Neuronal stem cell (in vitro differentiated cells): Measurements from ENCODE around the gene SH3BGR.

Experiments used
- DNase-seq: peaks from one replicate; pipeline ENCODE4 v3.0.0-alpha.2; 2013; ENCODE audit warnings: low spot score
- H2AFZ ChIP-seq: one replicate; pipeline ENCODE4 v1.6.1; 2013; ENCODE audit warnings: mild to moderate bottlenecking, low read length, inconsistent platforms
- H2AK5ac ChIP-seq: 2 replicates; pipeline ENCODE4 v1.6.1; 2013; ENCODE audit warnings: low read depth, mild to moderate bottlenecking, inconsistent platforms, low read length, moderate library complexity, mixed read lengths
- H2BK120ac ChIP-seq: 2 replicates; pipeline ENCODE4 v1.6.1; 2013; ENCODE audit warnings: low read depth, mild to moderate bottlenecking, inconsistent platforms, low read length, moderate library complexity, mixed read lengths
- H2BK12ac ChIP-seq: one replicate; pipeline ENCODE4 v1.6.1; 2013; ENCODE audit warnings: low read length, inconsistent platforms
- H2BK15ac ChIP-seq: 2 replicates; pipeline ENCODE4 v1.6.1; 2013; ENCODE audit warnings: mild to moderate bottlenecking, low read length, inconsistent platforms, mixed read lengths
- H2BK5ac ChIP-seq: one replicate; pipeline ENCODE4 v1.6.1; 2013; ENCODE audit warnings: inconsistent platforms, mild to moderate bottlenecking, low read length, moderate library complexity
- H3K14ac ChIP-seq: one replicate; pipeline ENCODE4 v1.6.1; 2013; ENCODE audit warnings: low read length, inconsistent platforms
- H3K18ac ChIP-seq: 2 replicates; pipeline ENCODE4 v1.6.1; 2013; ENCODE audit warnings: low read length, inconsistent platforms
- H3K23ac ChIP-seq: 2 replicates; pipeline ENCODE4 v1.6.1; 2013; ENCODE audit warnings: low read depth, mild to moderate bottlenecking, mixed read lengths, low read length, inconsistent platforms; ENCODE audit not compliant: poor library complexity
- H3K27ac ChIP-seq: replicated peaks from 3 replicates; pipeline ENCODE4 v1.5.1; 2013; ENCODE audit warnings: low read length, inconsistent platforms
- H3K27me3 ChIP-seq, 3 experiments: 2 replicates each; pipeline ENCODE4 v1.6.1; 2013; ENCODE audit warnings: low read length in 3 of 3, mild to moderate bottlenecking in 2 of 3, inconsistent platforms in 1 of 3, low read depth in 1 of 3, mixed read lengths in 1 of 3, moderate library complexity in 1 of 3; ENCODE audit not compliant: control insufficient read depth in 3 of 3, insufficient read depth in 3 of 3
- H3K36me3 ChIP-seq, 2 donors: replicated peaks in 1 of 2; 2 replicates each; pipeline ENCODE4 v1.6.1; 2013; ENCODE audit warnings: low read length in 2 of 2; ENCODE audit not compliant: control insufficient read depth in 2 of 2, insufficient read depth in 2 of 2
- H3K4ac ChIP-seq: 2 replicates; pipeline ENCODE4 v1.6.1; 2013; ENCODE audit warnings: inconsistent platforms, mild to moderate bottlenecking, low read length, moderate library complexity
- H3K4me1 ChIP-seq, 2 donors: 1 replicate in 1 of 2; 2 replicates in 1 of 2; pipeline ENCODE4 v1.6.1; 2013; ENCODE audit warnings: low read length in 2 of 2, low read depth in 1 of 2; ENCODE audit not compliant: control insufficient read depth in 2 of 2, insufficient read depth in 1 of 2
- H3K4me2 ChIP-seq: one replicate; pipeline ENCODE4 v1.6.1; 2013; ENCODE audit warnings: mild to moderate bottlenecking, low read length, inconsistent platforms; ENCODE audit not compliant: insufficient read depth, poor library complexity, severe bottlenecking
- H3K4me3 ChIP-seq, 2 donors: 2 replicates each; pipeline ENCODE4 v1.5.1; 2013; ENCODE audit warnings: low read length in 2 of 2, mild to moderate bottlenecking in 2 of 2, inconsistent platforms in 1 of 2, moderate library complexity in 1 of 2
- H3K79me1 ChIP-seq: one replicate; pipeline ENCODE4 v1.6.1; 2013; ENCODE audit warnings: low read depth, mild to moderate bottlenecking, inconsistent platforms, low read length, moderate library complexity
- H3K9ac ChIP-seq: one replicate; pipeline ENCODE4 v1.6.1; 2013; ENCODE audit warnings: mild to moderate bottlenecking, low read depth, low read length, inconsistent platforms; ENCODE audit not compliant: poor library complexity
- H3K9me3 ChIP-seq, 2 donors: replicated peaks in 1 of 2; 2 replicates each; pipeline versions ENCODE3 to v1.6.1; 2013; ENCODE audit warnings: low read length in 2 of 2, mild to moderate bottlenecking in 2 of 2, inconsistent platforms in 1 of 2, low read depth in 1 of 2, mixed read lengths in 1 of 2, moderate library complexity in 1 of 2; ENCODE audit not compliant: control insufficient read depth in 2 of 2, insufficient read depth in 1 of 2
- H4K8ac ChIP-seq: one replicate; pipeline ENCODE4 v1.6.1; 2013; ENCODE audit warnings: low read depth, mild to moderate bottlenecking, inconsistent platforms, low read length, moderate library complexity
- H4K91ac ChIP-seq: one replicate; pipeline ENCODE4 v1.6.1; 2013; ENCODE audit warnings: low read length, low read depth, mild to moderate bottlenecking, inconsistent platforms; ENCODE audit not compliant: poor library complexity
- WGBS, 2 donors: extraction: QIAGEN DNeasy Blood & Tissue Kit; methylation state at CpG; one replicate each; pipeline ENCODE4 v1.1.7; 2013; ENCODE audit warnings: missing lambda C conversion rate in 2 of 2, mixed read lengths in 1 of 2; ENCODE audit not compliant: insufficient read length in 2 of 2, insufficient replicate concordance in 1 of 2; ENCODE audit errors: extremely low coverage in 2 of 2; 5-methylcytosine and 5-hydroxymethylcytosine counted together

Gene SH3BGR

DNA sequence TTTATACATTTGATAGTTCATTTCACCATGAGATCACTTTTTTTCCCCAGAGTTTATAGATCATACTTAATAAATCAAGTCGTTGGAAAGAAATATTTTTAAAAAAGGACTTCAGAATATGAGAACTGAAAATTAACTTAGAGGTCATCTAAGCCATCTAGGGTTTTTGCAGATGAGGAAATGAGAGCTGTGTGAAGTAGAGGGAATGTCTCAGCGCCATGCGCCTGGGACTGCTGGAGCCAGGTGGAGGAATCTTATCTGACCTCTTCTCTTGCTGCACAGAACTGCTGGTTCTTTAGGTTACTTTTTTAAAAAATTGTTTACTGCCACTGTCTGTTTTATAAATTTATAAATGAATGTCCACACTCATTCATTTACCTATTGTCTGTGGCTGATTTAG, 11.5 kb downstream of the SH3BGR start:
- H2AFZ ChIP-seq, result no peak overlapping the region
- no peaks in the 10 kb centered on the region for H3K4me1 ChIP-seq
- no peak overlapping the region for H3K4me2 ChIP-seq
- no peak overlapping the region for H3K23ac ChIP-seq
- no peak overlapping the region for H3K9ac ChIP-seq
- no peaks in the 10 kb centered on the region for H3K79me1 ChIP-seq
- no peak overlapping the region for H2BK120ac ChIP-seq
- no CpG with 5 or more reads among the region's 3 CpGs for WGBS, 2 donors
- H3K36me3 ChIP-seq, result no peaks in the 10 kb centered on the region
- no peak overlapping the region for H2BK15ac ChIP-seq
- H3K27me3 ChIP-seq, result no peaks in the 10 kb centered on the region
- H3K4me3 ChIP-seq, result no peak overlapping the region
- H4K8ac ChIP-seq, result no peak overlapping the region
- no peak overlapping the region for H2AK5ac ChIP-seq
- H3K4ac ChIP-seq, result no peak overlapping the region
- H3K9me3 ChIP-seq, result no peaks in the 10 kb centered on the region
- no peak overlapping the region for H3K27ac ChIP-seq
- DNase-seq, result no peak
- no peak overlapping the region for H2BK5ac ChIP-seq
- H2BK12ac ChIP-seq, result no peak overlapping the region
- no peak overlapping the region for H4K91ac ChIP-seq
- H3K18ac ChIP-seq, result no peak overlapping the region
- H3K14ac ChIP-seq, result no peak overlapping the region

DNA sequence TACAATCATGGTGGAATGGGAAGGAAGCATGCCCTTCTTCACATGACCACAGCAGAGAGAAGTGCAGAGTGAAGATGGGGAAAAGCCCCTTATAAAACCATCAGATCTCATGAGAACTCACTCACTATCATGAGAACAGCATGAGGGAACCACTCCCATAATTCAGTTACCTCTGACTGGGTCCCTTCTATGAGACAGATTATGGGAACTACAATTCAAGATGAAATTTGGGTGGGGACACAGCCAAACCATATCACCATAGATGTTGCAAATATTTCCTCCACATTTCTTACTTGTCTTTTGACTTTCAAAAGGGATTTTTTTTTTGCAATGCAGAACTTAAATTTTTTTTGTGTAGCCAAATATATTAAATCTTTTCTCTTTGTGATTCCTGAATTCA, 14.8 kb downstream of the SH3BGR start:
- Histone ChIP-seq H3K27ac (no peak overlapping the region), H3K36me3 (no peaks in the 10 kb centered on the region), H4K8ac (no peak overlapping the region), H3K27me3 (no peaks in the 10 kb centered on the region), H3K9me3 (no peaks in the 10 kb centered on the region), H2AK5ac (no peak overlapping the region), H3K4ac (no peak overlapping the region), H3K79me1 (no peaks in the 10 kb centered on the region), H2AFZ (no peak overlapping the region), H2BK5ac (no peak overlapping the region), H3K4me2 (no peak overlapping the region), H4K91ac (no peak overlapping the region), H2BK120ac (no peak overlapping the region), H2BK15ac (no peak overlapping the region), H3K4me3 (no peak overlapping the region), H2BK12ac (no peak overlapping the region), H3K18ac (no peak overlapping the region), H3K23ac (no peak overlapping the region), H3K4me1 (no peaks in the 10 kb centered on the region), H3K14ac (no peak overlapping the region), H3K9ac (no peak overlapping the region)
- no peak for DNase-seq

DNA sequence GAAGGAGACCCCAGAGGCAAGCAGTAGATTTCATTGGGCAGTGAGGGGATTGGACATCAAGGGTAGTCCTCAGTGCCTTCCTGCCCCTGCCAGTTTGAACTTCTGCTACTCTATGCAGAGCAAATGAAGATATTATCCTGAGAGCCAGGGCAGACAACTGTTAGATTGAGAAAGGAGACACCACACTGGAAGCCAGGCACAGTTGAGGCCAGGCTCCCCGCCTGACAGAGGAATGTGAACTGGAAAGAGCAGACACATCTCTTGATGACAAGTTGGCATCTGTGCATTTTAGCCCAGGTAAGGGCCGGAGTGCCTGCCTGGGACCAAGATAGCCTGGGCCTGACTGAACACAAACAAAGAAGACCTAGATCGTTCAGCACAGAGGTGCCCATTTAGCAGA, 16.0 kb downstream of the SH3BGR start:
- Histone ChIP-seq H2BK15ac (no peak overlapping the region), H4K8ac (no peak overlapping the region), H3K4me2 (no peak overlapping the region), H2BK120ac (no peak overlapping the region), H3K4me3 (peak overlapping the region in 1 of 2 donors; percentile 26), H3K9me3 (no peaks in the 10 kb centered on the region), H2AFZ (no peak overlapping the region), H3K79me1 (no peaks in the 10 kb centered on the region), H2BK5ac (no peak overlapping the region), H3K9ac (no peak overlapping the region), H2AK5ac (no peak overlapping the region), H3K14ac (no peak overlapping the region), H4K91ac (no peak overlapping the region), H3K36me3 (no peaks in the 10 kb centered on the region), H3K18ac (peak overlapping the region; percentile 20), H3K4me1 (no peaks in the 10 kb centered on the region), H3K27me3 (no peaks in the 10 kb centered on the region), H3K23ac (no peak overlapping the region), H2BK12ac (no peak overlapping the region), H3K27ac (no peak overlapping the region), H3K4ac (no peak overlapping the region)
- DNase-seq, result no peak
- no CpG with 5 or more reads among the region's 3 CpGs for WGBS, 2 donors

DNA sequence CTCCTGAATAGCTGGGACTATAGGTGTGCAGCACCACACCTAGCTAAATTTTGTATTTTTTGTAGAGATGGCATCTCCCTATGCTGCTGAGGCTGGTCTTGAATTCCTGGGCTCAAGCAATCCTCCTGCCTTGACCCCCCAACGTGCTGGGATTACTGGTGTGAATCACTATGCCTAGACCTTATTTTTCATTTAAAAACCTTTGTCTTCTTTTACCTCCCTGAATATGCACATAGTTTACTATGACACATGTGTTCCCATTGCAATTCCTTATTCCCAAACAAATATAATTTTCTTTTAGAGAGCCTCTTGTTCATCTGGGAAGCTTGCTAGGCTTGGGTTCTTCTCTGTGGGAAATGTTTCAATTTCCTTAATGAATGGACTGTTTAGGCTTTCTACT, 16.8 kb downstream of the SH3BGR start:
- Histone ChIP-seq H3K4ac (no peak overlapping the region), H3K9me3 (no peaks in the 10 kb centered on the region), H3K18ac (no peak overlapping the region), H2BK5ac (no peak overlapping the region), H4K8ac (no peak overlapping the region), H4K91ac (no peak overlapping the region), H2AFZ (no peak overlapping the region), H3K23ac (no peak overlapping the region), H2AK5ac (no peak overlapping the region), H2BK12ac (no peak overlapping the region), H2BK15ac (no peak overlapping the region), H3K36me3 (no peaks in the 10 kb centered on the region), H3K4me3 (no peak overlapping the region), H3K27me3 (no peaks in the 10 kb centered on the region), H3K4me2 (no peak overlapping the region), H2BK120ac (no peak overlapping the region), H3K14ac (no peak overlapping the region), H3K79me1 (no peaks in the 10 kb centered on the region), H3K9ac (no peak overlapping the region), H3K4me1 (no peaks in the 10 kb centered on the region), H3K27ac (no peak overlapping the region)
- WGBS, 2 donors, result no CpG with 5 or more reads among the region's 1 CpG
- DNase-seq, result no peak
